ENCODE results near the gene SHANK2.
A peak's percentile ranks its signal among the peaks of the same experiment; 100 is the strongest.

Gene SHANK2

GRCh38 chr11:71252269-71252769, at the start of gene SHANK2:
SHANK2 (minus strand) TSS chr11:71252577; CDS start chr11:71147326, 105,251 bp downstream.
- no peaks in the 10 kb centered on the region for H3K4me1 ChIP-seq

GRCh38 chr11:71301858-71302533, 49.6 kb upstream of the SHANK2 start:
- in situ Hi-C loops (cut with MboI; ENCODE audit: low sequenced_read_pairs) = no loop called here

More at GRCh38 chr11:71252269-71252769, at the start of gene SHANK2:
- no peaks in the 10 kb centered on the region for H3K9me3 ChIP-seq
- H3K27me3 ChIP-seq (ENCODE audit: low read depth) = peaks cover 50% of the 10 kb centered on the region
- H3K4me3 ChIP-seq = peak within 1 kb of the TSS; percentile 16
- no peak for DNase-seq (ENCODE audit: low spot score in 2 of 2)
- no peaks in the 10 kb centered on the region for H3K36me3 ChIP-seq (replicated peaks)
- in situ Hi-C loops (cut with MboI; ENCODE audit: low sequenced_read_pairs) = no loop called here

GRCh38 chr11:71301046-71301857, 48.9 kb upstream of the SHANK2 start:
- Histone ChIP-seq H3K4me1 (no peaks in the 10 kb centered on the region), H3K36me3 (replicated peaks) (no peaks in the 10 kb centered on the region), H3K9me3 (no peaks in the 10 kb centered on the region), H3K27me3 (ENCODE audit: low read depth) (no peaks in the 10 kb centered on the region), H3K4me3 (no peak overlapping the region)
- in situ Hi-C loops (cut with MboI; ENCODE audit: low sequenced_read_pairs) = no loop called here
- no peak for DNase-seq (ENCODE audit: low spot score in 2 of 2)

More at GRCh38 chr11:71301858-71302533, 49.6 kb upstream of the SHANK2 start:
- DNase-seq (ENCODE audit: low spot score in 2 of 2) = no peak
- H3K9me3 ChIP-seq = no peaks in the 10 kb centered on the region
- no peaks in the 10 kb centered on the region for H3K4me1 ChIP-seq
- no peak overlapping the region for H3K4me3 ChIP-seq
- H3K27me3 ChIP-seq (ENCODE audit: low read depth) = no peaks in the 10 kb centered on the region
- no peaks in the 10 kb centered on the region for H3K36me3 ChIP-seq (replicated peaks)

GRCh38 chr11:71300187-71300586, 47.8 kb upstream of the SHANK2 start:
- no peaks in the 10 kb centered on the region for H3K36me3 ChIP-seq (replicated peaks)
- DNase-seq (ENCODE audit: low spot score in 2 of 2) = no peak
- no peaks in the 10 kb centered on the region for H3K4me1 ChIP-seq
- in situ Hi-C loops (cut with MboI; ENCODE audit: low sequenced_read_pairs) = no loop called here
- no peaks in the 10 kb centered on the region for H3K27me3 ChIP-seq (ENCODE audit: low read depth)
- no peaks in the 10 kb centered on the region for H3K9me3 ChIP-seq
- no peak overlapping the region for H3K4me3 ChIP-seq

GRCh38 chr11:71298761-71299181, 46.4 kb upstream of the SHANK2 start:
- in situ Hi-C loops (cut with MboI; ENCODE audit: low sequenced_read_pairs) = no loop called here
- no peaks in the 10 kb centered on the region for H3K36me3 ChIP-seq (replicated peaks)
- no peaks in the 10 kb centered on the region for H3K27me3 ChIP-seq (ENCODE audit: low read depth)
- H3K4me3 ChIP-seq = no peak overlapping the region
- no peaks in the 10 kb centered on the region for H3K9me3 ChIP-seq
- H3K4me1 ChIP-seq = no peaks in the 10 kb centered on the region
- no peak for DNase-seq (ENCODE audit: low spot score in 2 of 2)

GRCh38 chr11:71298016-71298550, 45.7 kb upstream of the SHANK2 start:
- no peaks in the 10 kb centered on the region for H3K36me3 ChIP-seq (replicated peaks)
- DNase-seq (ENCODE audit: low spot score in 2 of 2) = no peak
- H3K27me3 ChIP-seq (ENCODE audit: low read depth) = no peaks in the 10 kb centered on the region
- H3K9me3 ChIP-seq = no peaks in the 10 kb centered on the region
- no peak overlapping the region for H3K4me3 ChIP-seq
- no peaks in the 10 kb centered on the region for H3K4me1 ChIP-seq
- in situ Hi-C loops (cut with MboI; ENCODE audit: low sequenced_read_pairs) = no loop called here

- H3K27me3 ChIP-seq (ENCODE audit: low read depth) = no peaks in the 10 kb centered on the region
- no peak overlapping the region for H3K4me3 ChIP-seq
- no peaks in the 10 kb centered on the region for H3K9me3 ChIP-seq
- no peak for DNase-seq (ENCODE audit: low spot score in 2 of 2)
- H3K36me3 ChIP-seq (replicated peaks) = no peaks in the 10 kb centered on the region
- in situ Hi-C loops (cut with MboI; ENCODE audit: low sequenced_read_pairs) = no loop called here
- no peaks in the 10 kb centered on the region for H3K4me1 ChIP-seq
Observed at GRCh38 chr11:71294846-71295600, 42.6 kb upstream of the SHANK2 start.

- DNase-seq (ENCODE audit: low spot score in 2 of 2) = no peak
- no peaks in the 10 kb centered on the region for H3K4me1 ChIP-seq
- no peaks in the 10 kb centered on the region for H3K27me3 ChIP-seq (ENCODE audit: low read depth)
- no peaks in the 10 kb centered on the region for H3K9me3 ChIP-seq
- H3K36me3 ChIP-seq (replicated peaks) = no peaks in the 10 kb centered on the region
- in situ Hi-C loops (cut with MboI; ENCODE audit: low sequenced_read_pairs) = no loop called here
- H3K4me3 ChIP-seq = no peak overlapping the region
Observed at GRCh38 chr11:71293961-71294782, 41.8 kb upstream of the SHANK2 start.

GRCh38 chr11:71286701-71287643, 34.6 kb upstream of the SHANK2 start:
- no peaks in the 10 kb centered on the region; the same call in 1 of the 2 replicates for H3K9me3 ChIP-seq
- H3K36me3 ChIP-seq (replicated peaks) = no peaks in the 10 kb centered on the region
- H3K4me1 ChIP-seq = no peaks in the 10 kb centered on the region
- H3K4me3 ChIP-seq = no peak overlapping the region
- no peak for DNase-seq (ENCODE audit: low spot score in 2 of 2)
- in situ Hi-C loops (cut with MboI; ENCODE audit: low sequenced_read_pairs) = no loop called here
- no peaks in the 10 kb centered on the region for H3K27me3 ChIP-seq (ENCODE audit: low read depth)

- Histone ChIP-seq H3K27me3 (ENCODE audit: low read depth) (no peaks in the 10 kb centered on the region), H3K36me3 (replicated peaks) (no peaks in the 10 kb centered on the region), H3K9me3 (no peaks in the 10 kb centered on the region; the same call in 1 of the 2 replicates), H3K4me3 (no peak overlapping the region), H3K4me1 (no peaks in the 10 kb centered on the region)
- no peak for DNase-seq (ENCODE audit: low spot score in 2 of 2)
- in situ Hi-C loops (cut with MboI; ENCODE audit: low sequenced_read_pairs) = no loop called here
Observed at GRCh38 chr11:71285111-71285510, 32.7 kb upstream of the SHANK2 start.

GRCh38 chr11:71284525-71285092, 32.2 kb upstream of the SHANK2 start:
- DNase-seq (ENCODE audit: low spot score in 2 of 2) = no peak
- Histone ChIP-seq H3K36me3 (replicated peaks) (no peaks in the 10 kb centered on the region), H3K27me3 (ENCODE audit: low read depth) (no peaks in the 10 kb centered on the region), H3K4me1 (no peaks in the 10 kb centered on the region), H3K9me3 (no peaks in the 10 kb centered on the region; the same call in 1 of the 2 replicates), H3K4me3 (no peak overlapping the region)
- in situ Hi-C loops (cut with MboI; ENCODE audit: low sequenced_read_pairs) = no loop called here

- Histone ChIP-seq H3K27me3 (ENCODE audit: low read depth) (no peaks in the 10 kb centered on the region), H3K9me3 (no peaks in the 10 kb centered on the region; the same call in 1 of the 2 replicates), H3K36me3 (replicated peaks) (no peaks in the 10 kb centered on the region), H3K4me3 (no peak overlapping the region), H3K4me1 (no peaks in the 10 kb centered on the region)
- no peak for DNase-seq (ENCODE audit: low spot score in 2 of 2)
- in situ Hi-C loops (cut with MboI; ENCODE audit: low sequenced_read_pairs) = no loop called here
Observed at GRCh38 chr11:71283971-71284441, 31.6 kb upstream of the SHANK2 start.

Data from HAP-1 (cell line).